Daoy (cell line): ENCODE measurements around the gene JPT2. TPM values are rescaled to one million over a fixed set of nuclear protein-coding genes. Genes with fewer than 3 reads are reported as not detected.

ENCODE experiments used
- DNase-seq: peaks from one replicate; pipeline ENCODE4 v3.0.0-alpha.2; 2015; ENCODE audit warnings: low read depth
- total RNA-seq: library from RNA; depleted of rRNA; stranded (reverse); fragments of >200 nt; shearing (Covaris generic); gene quantifications from 2 replicates; pipeline ENCODE4 v1.2.3, GENCODE V29; 2014

Gene JPT2
- total RNA-seq, 1 experiment from 2014 or later = 75.4 TPM

DNA sequence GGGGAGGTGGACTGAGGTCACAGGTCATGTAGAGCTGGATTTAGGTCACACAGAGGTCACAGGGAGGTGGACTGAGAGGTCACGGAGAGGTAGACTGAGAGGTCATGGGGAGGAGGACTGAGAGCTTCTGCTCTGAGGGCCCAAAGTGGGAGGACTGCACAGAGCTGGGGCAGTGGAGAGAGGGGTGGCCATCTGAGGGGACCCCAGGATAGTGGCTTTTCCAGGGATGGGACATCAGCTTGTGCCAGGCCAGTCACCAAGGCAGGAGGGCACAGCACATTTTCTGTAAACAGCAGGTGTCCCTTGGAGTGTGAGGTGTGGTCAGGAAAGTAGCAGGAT is 26.1 kb upstream of the JPT2 start:
- DNase-seq = no peak

DNA sequence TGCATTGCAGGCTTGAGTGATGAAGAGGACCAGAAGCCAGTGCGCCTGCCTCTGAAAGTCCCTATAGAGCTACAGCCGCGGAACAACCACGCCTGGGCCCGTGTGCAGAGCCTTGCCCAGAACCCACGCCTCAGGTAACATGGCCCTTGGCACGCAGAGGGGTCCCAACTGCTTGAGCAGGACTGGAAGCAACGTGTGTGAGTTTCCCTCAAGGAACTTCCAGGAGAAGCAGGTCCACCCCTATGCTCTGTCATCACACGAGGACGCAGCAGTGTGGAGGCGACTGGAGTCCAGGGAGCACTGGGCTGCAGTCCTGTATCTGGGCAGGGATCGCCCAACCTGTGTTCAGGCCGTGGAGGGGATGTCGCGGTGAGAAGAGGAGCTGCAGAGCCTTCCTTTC is 25.1 kb upstream of the JPT2 start:
- no peak for DNase-seq

DNA sequence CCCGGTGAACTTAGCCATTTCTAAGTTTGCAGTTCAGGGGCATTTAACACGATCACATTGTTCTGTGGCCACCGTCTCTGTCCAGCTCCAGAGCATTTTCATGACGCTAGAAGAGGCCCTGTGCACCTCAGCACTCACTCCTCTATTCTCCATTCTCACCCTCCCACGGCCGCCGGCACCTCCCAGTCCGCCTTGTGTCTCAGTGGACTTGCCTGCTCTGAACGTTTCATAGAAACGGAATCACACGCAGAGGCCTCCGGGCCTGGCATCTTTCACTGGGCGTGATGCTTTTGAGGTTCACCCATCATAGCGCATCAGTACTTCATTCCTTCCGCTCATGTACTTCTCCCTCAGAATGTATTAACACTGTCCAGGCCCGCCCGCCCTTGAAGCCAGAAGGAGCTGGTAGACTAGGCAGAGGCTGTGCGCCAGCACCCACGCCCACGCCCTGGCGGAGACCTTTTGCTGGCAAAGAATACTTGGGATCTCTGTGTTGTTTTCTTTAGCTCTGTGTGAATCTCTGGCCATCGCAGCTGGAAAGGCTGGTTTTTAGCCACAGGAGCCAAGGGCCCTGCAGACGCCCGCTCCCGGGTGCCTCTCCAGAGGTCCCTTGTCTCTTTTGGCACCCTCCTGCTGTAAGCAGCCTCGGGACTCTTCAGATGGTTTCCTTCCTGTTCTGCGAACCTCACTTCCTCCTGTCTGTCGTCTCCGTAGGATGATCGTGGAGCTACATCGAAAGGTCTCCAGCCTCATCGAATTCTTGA is 23.4 kb upstream of the JPT2 start:
- DNase-seq = no peak

DNA sequence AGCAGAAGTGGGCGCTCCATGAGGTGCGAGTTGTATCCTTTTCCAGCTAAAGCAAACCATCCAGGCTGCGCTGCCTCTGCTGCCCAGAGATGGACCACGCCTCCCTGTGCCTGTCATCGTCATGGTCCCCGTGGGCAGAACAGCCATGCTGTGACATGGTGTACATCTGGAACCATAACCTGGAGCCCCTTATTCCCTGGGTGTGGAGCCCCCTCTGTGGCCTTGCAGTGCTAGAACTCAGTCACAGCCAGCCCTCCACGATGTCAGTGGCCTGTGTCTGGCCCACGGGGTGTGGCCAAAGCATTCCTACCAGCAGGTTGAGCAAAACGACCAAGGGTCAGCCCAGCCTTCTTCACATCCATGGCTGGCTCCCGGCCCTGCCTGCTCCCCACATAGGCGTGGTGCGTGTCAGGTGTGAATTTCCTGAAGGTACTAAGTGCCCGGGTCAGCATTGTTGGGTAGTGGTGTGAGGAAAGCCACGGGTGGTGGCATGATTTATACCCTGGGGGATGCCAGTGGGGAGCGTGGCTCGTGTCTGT is 22.7 kb upstream of the JPT2 start:
- DNase-seq = no peak

DNA sequence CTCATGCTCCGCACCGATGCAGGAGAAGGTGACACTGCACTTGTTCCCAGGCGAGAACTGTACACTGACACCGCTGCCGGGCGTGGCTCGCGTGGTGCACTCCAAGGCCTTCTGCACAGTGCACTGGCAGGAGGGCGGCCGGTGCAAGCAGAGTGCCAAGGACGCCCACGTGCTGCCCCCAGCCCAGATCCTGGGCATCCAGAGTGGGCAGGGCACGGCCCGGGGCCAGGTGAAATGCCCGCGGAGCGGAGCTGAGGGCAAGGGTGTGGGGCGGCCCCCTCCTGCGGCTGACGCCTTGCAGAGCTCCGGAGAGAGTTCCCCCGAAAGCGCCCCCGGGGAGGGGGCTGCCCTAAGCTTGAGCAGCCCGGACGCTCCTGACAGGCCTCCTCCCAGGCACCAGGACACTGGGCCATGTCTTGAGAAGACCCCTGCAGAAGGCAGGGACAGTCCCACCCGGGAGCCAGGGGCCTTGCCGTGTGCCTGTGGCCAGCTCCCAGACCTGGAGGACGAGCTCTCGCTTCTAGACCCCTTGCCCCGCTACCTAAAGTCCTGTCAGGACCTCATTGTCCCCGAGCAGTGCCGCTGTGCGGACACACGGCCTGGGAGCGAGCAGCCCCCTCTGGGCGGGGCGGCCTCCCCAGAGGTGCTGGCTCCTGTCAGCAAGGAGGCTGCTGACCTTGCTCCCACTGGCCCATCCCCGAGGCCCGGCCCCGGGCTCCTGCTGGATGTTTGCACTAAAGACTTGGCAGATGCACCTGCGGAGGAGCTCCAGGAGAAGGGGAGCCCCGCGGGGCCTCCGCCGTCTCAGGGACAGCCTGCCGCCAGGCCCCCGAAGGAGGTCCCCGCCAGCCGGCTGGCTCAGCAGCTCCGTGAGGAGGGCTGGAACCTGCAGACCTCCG is 21.9 kb upstream of the JPT2 start:
- DNase-seq = no peak

DNA sequence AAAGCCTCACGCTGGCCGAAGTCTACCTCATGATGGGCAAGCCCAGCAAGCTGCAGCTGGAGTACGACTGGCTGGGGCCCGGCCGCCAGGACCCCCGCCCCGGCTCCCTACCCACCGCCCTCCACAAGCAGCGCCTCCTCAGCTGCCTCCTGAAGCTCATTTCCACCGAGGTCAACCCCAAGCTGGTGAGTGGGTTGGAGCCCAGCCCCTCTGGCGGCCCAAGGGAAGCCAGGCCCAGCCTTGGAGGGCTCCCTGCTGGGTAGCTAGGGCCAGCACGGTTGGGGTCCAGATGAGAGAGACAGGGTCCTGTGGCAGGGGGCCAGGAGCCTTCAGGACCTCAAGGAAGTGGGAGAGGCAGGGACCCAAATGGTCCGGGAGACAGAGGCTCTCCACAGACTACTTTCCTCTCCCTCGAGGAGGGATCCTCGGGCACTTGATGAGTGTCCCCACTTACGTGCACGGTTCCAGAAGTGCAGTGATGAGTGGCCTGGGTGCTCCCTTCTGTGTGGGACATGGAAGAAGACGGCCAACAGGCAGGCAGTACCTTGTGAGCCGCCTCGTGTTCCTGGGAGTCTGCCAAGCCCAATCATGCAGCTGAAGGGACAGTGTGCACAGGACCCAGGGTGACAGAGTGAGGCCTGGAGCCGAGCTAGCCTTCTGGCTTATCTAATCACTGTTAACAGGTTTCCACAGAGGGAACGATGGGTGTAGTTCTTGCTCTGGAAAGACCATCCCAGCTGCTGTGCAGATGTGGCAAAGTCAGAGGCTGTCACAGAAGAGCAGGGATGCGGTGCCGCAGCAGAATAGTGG is 21.1 kb upstream of the JPT2 start:
- DNase-seq = no peak

DNA sequence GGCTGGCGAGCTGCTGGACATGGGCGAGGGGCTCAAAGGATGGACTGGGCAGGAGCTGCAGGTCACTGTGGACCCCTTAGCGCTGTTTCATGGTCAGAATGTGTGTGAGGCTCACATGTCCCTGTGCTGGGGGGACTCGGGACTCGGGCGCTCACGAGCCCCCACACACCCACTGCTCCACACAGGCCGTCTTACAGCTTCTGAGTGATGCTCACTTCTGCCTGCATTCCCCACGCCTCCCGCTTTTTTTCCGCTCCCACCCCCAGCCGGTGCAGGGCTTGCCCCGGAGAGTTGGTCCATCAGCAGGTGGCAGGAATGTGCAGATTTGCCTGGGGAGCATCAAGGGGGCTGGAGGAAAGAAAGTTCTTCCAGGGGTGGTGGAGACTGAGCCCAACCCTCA is 20.2 kb upstream of the JPT2 start:
- no peak for DNase-seq

DNA sequence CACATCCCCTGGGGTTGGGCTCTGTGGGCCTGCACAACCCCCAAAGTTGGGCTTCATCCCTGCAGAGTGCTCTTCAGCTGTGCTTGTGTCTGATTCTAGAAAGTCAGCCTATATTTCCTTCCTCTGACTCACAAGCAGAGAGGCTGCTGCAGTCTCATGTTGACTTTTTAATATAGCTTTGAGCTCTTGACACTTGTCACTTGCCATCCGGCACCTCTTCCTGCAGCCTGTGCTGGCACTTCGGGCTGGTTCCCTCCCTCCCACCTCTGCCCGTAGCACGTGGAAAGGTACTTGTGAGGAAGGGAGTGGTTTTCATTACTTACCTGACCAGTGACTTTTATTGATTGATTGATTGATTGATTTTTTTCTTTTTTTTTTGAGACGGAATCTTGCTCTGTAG is 19.0 kb upstream of the JPT2 start:
- no peak for DNase-seq

DNA sequence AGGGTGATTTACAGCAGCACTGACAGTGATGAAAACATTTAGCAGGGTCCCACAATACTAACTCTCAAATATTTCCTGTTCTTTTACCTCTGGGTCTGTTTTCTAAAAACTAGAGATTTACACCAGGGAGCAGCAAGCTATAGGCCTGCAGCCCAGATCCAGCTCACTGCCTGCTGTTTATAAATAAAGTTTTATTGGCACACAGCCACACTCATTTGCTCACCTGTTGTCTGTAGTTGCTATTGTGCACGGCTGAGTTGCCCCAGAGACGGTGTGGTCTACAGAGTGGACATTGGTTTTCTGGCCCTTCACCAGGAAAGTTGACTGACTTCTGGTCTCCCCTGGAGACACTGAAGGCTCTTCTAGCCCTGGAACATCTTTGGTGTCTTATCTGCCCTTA is 16.3 kb upstream of the JPT2 start:
- no peak for DNase-seq

DNA sequence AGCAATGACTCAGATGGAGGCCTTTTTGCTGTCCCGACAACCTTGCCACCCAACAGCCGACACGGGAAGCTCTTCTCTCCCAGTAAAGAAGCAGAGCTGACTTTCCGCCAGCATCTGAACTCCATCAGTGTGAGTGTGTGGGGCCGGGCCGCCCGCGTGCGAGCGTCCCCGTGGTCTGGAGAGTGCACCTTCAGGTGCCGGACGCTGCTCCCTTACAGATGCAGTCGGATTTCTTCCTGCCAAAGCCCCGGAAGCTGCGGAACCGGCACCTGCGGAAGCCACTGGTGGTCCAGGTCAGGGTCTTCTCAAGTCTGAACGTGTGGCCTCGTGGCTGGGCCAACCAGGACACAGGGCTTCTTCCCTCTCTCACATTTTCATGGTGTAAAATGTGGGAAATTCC is 15.5 kb upstream of the JPT2 start:
- DNase-seq = no peak

DNA sequence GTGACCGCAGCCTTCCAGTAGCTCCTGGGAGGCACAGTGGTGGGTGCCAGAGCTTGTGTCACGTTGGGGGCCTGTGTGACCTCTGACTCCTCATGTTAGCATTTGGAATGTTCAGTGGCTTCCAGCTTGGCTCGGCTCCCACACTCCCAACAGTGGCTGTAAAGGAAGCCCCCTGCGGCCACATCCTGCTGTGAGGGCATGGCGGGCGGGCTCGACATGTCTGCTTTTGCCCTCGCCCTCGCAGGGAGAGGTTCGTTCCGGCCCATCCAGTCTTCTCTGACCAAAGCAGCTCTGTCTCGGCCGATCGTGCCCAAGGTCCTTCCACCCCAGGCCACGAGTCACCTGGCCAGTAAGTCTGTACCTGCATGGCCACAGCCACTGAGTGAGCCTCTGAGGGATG is 12.2 kb upstream of the JPT2 start:
- no peak for DNase-seq

DNA sequence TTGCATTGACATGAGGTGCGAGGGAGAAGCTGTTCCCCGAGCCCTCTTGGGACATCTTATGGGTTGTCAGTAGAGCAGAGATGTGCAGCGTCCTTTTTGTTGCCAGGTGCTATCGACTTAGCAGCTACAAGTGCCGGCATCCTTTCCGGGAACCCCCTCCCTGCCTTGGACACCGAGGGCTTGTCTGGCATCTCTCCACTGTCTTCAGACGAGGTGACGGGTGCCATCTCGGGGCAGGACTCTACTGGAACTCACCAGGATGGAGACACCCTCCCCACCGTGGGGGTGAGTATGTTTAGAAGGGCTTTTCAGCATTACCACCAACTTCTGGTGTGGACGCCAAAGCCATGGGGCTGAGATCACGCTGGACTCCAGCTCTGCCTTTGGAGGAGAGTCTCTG is 11.8 kb upstream of the JPT2 start:
- DNase-seq = no peak

DNA sequence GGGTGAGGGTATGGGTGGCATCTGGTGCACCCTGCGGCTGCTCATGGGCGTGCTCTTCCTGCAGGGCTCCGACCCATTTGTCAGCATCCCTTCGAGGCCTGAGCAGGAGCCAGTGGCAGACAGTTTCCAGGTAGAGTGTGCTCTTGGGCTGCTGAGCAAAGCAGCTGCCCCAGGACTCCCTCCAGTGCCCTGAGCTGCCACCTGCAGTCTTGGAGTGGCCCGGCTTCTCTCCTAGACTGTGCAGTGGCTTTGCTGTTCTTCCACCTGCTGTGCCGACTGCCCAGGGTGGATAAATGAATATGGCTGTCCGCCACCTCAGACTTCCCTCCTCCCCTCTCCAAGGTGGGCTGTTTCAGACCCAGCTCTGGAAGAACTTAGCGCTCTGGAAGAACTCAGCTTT is 10.8 kb upstream of the JPT2 start:
- no peak for DNase-seq

DNA sequence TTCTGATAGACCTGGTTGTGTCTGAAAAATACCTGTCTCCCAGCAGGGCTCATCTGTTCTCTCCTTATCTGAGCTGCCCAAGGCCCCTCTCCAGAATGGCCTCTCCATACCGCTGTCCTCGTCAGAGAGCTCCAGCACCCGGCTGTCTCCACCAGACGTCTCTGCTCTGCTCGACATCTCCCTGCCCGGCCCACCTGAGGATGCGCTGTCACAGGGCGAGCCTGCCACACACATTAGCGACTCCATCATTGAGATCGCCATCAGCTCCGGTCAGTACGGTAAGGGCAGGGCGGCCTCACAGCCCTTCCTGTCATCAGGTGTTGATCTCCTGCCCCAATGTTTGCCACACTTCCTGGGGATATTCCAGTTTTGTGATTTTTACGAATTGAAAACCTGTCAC is 10.2 kb upstream of the JPT2 start:
- no peak for DNase-seq

DNA sequence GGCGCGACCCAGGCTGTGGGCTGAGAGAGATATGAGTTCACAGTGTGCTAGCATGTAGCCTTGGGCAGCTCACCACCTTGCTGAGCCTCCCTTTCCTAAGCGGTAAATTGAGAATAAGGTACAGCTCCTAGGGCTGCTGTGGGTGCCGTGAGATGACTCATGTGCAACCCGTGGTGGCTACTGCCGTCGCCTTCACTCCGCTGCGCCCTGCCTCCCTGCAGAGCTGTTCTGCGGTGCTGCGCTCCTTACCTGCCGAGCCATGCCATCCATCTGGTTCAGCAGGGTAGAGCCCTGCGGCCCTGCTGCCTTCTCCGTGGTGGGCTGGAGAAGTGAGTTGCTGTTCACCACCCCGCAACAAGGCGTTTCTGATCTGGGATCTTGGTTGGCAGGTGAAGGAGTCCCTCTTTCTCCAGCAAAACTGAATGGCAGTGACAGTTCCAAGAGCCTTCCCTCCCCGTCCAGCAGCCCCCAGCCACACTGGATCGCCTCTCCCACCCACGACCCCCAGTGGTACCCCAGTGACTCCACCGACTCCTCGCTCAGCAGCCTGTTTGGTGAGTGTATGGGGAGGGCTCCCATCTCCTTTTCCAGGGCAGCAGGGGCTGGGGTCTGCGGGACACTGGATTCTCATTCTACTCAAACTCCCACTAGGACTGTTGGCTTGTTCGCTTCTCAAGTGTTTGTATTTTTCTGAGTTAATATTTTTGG is 9.3 kb upstream of the JPT2 start:
- DNase-seq = no peak

DNA sequence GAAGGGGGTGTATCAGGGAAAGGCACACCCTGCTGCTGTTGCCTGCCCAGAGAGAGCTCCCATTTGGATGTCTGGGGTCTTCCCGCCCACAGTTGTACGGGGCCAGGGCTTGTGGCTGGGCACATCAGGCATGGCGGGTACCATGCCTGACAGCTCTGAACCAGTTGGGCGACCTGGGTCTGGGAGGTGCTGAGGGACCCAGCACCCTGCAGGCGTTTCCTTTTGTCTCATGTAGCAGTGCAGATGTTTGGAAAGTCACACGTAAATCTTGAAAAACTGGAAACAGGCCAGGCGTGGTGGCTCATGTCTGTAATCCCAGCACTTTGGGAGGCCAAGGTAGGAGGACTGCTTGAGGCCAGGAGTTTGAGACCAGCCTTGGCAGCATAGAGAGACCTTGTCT is 8.4 kb upstream of the JPT2 start:
- DNase-seq = no peak

DNA sequence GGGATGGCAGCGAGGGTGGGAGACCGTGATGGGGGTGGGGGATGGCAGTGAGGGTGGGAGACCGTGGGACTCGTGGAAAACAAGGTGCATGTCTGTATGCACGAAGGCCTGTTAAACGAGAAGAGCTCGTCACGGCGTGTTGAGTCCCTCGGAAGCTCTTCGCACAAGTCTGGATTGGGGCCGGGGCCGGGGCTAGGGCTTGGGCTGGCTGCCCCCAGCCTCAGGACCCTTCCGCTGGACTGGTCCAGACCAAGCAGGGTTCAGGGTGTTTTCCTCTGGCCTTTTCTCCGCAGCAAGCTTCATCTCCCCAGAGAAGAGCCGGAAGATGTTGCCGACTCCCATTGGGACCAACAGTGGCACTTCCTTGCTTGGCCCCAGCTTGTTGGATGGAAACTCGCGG is 7.7 kb upstream of the JPT2 start:
- no peak for DNase-seq

DNA sequence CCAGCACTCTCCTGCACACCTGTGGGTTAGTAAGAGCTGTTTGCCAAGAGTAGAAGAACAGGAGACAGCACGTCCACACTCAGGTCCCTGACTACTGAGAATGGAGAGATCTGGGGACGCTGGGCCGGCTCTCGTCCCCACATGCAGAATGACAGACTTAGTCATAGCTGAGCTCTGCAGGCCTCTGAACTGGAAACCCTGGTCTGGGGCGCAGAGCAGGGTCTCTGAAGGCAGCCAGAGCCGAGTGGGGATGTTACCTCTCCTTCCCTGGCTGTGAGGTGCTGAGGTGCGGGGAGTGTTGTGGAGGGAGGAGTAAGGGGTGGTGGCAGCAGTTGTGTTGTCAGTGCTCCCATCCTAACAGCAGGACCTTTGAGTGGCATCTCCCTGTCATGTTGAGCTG is 7.2 kb upstream of the JPT2 start:
- no peak for DNase-seq

DNA sequence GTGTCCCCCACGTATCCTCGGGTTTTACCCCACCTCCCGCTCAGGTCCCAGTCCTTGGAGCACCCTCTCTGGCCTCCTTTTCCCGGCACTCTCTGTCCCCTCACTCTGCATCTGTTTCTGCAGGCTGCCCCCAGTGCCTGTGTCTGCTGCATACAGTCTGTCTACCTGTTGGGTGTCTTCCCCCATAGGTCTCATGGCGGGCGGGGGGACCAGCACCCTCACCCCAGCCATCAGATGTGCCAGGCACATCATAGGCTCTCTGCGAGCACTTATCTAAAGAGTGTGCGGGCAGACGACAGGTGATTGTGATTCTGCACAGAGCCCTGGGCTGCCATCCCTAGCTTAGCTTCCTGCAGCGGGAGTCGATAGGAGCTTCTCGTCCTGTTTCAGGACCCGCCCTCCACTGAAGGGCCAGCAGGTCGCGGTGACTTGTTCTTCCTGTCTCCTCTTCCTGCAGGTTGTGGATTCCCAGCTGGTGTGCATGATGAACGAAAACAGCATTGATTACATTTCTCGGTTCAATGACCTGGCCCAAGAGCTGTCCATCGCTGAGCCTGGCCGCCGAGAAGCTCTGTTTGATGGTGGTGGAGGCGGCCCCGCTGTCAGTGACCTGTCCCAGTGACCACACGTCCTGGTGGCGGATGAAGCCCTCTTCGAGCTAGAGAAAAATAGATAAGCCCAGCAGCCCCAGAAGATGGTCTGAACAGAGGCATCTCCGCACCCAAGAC is 4.5 kb upstream of the JPT2 start:
- no peak for DNase-seq

DNA sequence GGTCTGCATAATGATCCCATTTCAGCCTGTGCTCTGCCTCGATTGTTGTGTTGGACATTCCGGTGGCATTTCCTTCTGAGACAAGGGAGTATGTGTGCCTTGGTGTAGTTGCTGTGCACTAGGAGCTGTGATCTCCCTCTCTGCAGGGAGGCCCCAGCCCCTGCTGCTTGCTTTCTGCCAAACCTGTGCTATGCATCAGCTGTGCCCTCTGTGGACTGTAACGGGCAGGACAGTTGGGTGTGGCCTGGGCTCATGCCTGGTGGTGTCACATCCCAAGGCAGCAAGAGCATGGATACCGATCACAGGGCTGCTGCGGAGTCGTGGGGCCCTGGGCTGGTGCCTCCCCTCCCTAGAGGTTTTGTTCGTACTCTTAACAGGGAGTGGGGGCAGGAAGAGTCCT is 3.8 kb upstream of the JPT2 start:
- DNase-seq = no peak
